ENCODE measurements around the gene IL1RN. TPM values are rescaled to one million over a fixed set of nuclear protein-coding genes. Genes with fewer than 3 reads are reported as not detected.

The IL1RN gene
- total RNA-seq, 1 experiment from 2014 or later = 0.05 TPM

- peak; percentile 7 for DNase-seq (ENCODE audit: low read depth)
Measured at GRCh38 chr2:113156278-113157117, 29.1 kb downstream of the IL1RN start.

- peak; percentile 56 for DNase-seq (ENCODE audit: low read depth)
Measured at GRCh38 chr2:113157118-113157896, 29.9 kb downstream of the IL1RN start.

GRCh38 chr2:113157897-113158753 is 30.7 kb downstream of the IL1RN start:
- peak; percentile 74 for DNase-seq (ENCODE audit: low read depth)

GRCh38 chr2:113158884-113159553 is 31.6 kb downstream of the IL1RN start:
- DNase-seq (ENCODE audit: low read depth) = peak; percentile 60

GRCh38 chr2:113160248-113160647 is 32.9 kb downstream of the IL1RN start:
- no peak for DNase-seq (ENCODE audit: low read depth)

- no peak for DNase-seq (ENCODE audit: low read depth)
Measured at GRCh38 chr2:113160962-113161361, 33.6 kb downstream of the IL1RN start.

GRCh38 chr2:113162173-113162572 is 34.8 kb downstream of the IL1RN start:
- no peak for DNase-seq (ENCODE audit: low read depth)

- no peak for DNase-seq (ENCODE audit: low read depth)
Measured at GRCh38 chr2:113162869-113163268, 35.5 kb downstream of the IL1RN start.

- no peak for DNase-seq (ENCODE audit: low read depth)
Measured at GRCh38 chr2:113164215-113164929, 37.0 kb downstream of the IL1RN start.

- no peak for DNase-seq (ENCODE audit: low read depth)
Measured at GRCh38 chr2:113164930-113165585, 37.7 kb downstream of the IL1RN start.

GRCh38 chr2:113166187-113166645 is 38.8 kb downstream of the IL1RN start:
- DNase-seq (ENCODE audit: low read depth) = no peak

GRCh38 chr2:113167115-113167932 is 39.9 kb downstream of the IL1RN start:
- DNase-seq (ENCODE audit: low read depth) = no peak

GRCh38 chr2:113167962-113168340 is 40.6 kb downstream of the IL1RN start:
- DNase-seq (ENCODE audit: low read depth) = no peak

GRCh38 chr2:113169002-113169530 is 41.7 kb downstream of the IL1RN start:
- no peak for DNase-seq (ENCODE audit: low read depth)

- DNase-seq (ENCODE audit: low read depth) = no peak
Measured at GRCh38 chr2:113169586-113169985, 42.2 kb downstream of the IL1RN start.

GRCh38 chr2:113171334-113172075 is 44.1 kb downstream of the IL1RN start:
- no peak for DNase-seq (ENCODE audit: low read depth)

- DNase-seq (ENCODE audit: low read depth) = no peak
Measured at GRCh38 chr2:113172721-113173541, 45.5 kb downstream of the IL1RN start.
